ENCODE results near the gene GLDN.

Gene GLDN

DNA sequence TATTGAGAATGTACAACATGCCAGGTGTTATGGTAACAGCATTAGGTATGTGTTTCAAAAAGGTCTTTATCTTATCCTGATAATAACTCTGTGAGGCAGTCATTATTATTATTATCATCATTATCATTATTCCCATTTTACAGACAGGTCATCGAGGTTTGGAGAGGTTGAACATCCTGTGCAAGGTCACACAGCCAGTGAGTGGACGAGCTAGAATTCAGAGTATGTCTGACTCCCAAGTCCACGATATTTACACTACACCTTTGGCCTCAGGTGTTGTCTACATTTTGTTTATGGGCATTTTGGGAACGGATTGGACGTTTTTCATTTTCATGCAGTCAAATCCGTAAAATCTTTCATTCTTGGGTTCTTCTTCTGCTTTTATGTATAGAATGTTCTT, 24.0 kb downstream of the GLDN start:
- TF ChIP-seq FOXM1 (IDR thresholded peaks at IDR 0.05; ENCODE audit: borderline replicate concordance, low read depth) (no peak), TAF1 (IDR thresholded peaks at IDR 0.05; ENCODE audit: low read depth) (no peak), RAD21 (IDR thresholded peaks at IDR 0.05; ENCODE audit: low read depth) (no peak), TEAD4 (IDR thresholded peaks at IDR 0.05) (no peak), REST (IDR thresholded peaks at IDR 0.05; ENCODE audit: low read depth) (no peak), ZBTB7A (IDR thresholded peaks at IDR 0.05; ENCODE audit: low read depth) (no peak), CEBPB (IDR thresholded peaks at IDR 0.05) (no peak), EP300 (IDR thresholded peaks at IDR 0.05; ENCODE audit: borderline replicate concordance) (no peak), EGR1 (IDR thresholded peaks at IDR 0.05) (no peak), YY1 (IDR thresholded peaks at IDR 0.05; ENCODE audit: low read depth) (no peak), NFIC (IDR thresholded peaks at IDR 0.05) (no peak)
- TF ChIP-seq, protein P1, sequence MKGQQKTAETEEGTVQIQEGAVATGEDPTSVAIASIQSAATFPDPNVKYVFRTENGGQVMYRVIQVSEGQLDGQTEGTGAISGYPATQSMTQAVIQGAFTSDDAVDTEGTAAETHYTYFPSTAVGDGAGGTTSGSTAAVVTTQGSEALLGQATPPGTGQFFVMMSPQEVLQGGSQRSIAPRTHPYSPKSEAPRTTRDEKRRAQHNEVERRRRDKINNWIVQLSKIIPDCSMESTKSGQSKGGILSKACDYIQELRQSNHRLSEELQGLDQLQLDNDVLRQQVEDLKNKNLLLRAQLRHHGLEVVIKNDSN (IDR thresholded peaks at IDR 0.05): no peak

GRCh38 chr15:51366071-51366470, 24.6 kb downstream of the GLDN start:
- no peak for TF ChIP-seq FOXM1 (IDR thresholded peaks at IDR 0.05; ENCODE audit: borderline replicate concordance, low read depth)
- no peak for TF ChIP-seq EP300 (IDR thresholded peaks at IDR 0.05; ENCODE audit: borderline replicate concordance)

DNA sequence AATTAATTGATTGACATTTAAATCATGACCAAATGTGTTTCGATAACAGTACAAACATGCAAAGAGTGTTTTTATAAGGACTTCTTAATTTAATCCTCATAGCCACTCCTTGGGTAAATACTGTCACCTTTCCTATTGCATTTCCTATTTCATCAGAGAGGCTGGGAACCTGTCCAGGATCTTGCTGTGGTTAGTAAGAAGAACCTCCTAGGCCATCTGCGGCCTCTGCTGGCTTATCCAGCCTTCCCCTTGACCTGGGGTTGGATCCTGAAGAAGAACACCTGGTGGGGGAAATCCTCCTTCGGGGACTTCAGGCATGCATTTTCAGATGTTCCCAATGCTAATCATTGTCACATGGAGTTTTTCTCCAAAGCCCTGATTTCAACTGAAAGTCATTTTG, 25.5 kb downstream of the GLDN start:
- TF ChIP-seq TCF12 (IDR thresholded peaks at IDR 0.05; ENCODE audit: low read depth): no peak
- TF ChIP-seq EGR1 (IDR thresholded peaks at IDR 0.05): no peak
- TF ChIP-seq REST (IDR thresholded peaks at IDR 0.05; ENCODE audit: low read depth): no peak
- TF ChIP-seq CREB1 (IDR thresholded peaks at IDR 0.05; ENCODE audit: low read depth): no peak
- TF ChIP-seq YY1 (IDR thresholded peaks at IDR 0.05; ENCODE audit: low read depth): no peak
- no peak for TF ChIP-seq TEAD4 (IDR thresholded peaks at IDR 0.05)
- TF ChIP-seq CEBPB (IDR thresholded peaks at IDR 0.05): no peak
- TF ChIP-seq EP300 (IDR thresholded peaks at IDR 0.05; ENCODE audit: borderline replicate concordance): no peak
- TF ChIP-seq RAD21 (IDR thresholded peaks at IDR 0.05; ENCODE audit: low read depth): no peak

DNA sequence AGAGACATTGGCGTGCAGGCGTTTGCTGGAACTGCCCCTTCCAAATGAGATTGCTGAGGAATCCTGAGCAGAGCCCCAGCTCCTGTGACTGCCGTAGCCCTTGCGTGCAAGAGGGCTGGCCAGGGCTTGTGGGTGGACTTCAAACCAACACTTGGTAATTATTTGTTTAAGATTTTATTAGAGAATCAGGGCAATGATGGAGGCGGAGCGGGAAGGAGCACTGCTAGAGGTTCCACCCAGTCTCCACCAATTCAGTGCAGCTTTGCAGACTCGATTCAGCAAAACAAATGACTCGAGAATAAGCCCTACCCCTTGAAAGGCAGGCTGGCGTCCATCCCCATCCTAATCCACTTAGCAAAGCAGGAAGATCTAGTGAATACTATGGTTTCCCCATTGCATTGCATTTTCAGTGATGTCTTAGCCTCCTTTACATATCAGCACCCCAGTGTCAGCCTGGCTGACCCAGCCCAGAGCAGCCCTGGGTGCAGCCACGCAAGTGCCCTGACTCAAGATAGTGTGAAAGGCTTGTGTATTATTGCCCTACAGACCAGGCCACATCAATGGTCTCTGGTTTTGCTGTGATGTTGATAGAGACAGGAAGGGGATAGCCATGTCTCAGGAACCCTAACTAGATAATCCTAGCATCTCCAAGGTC, 26.0 kb downstream of the GLDN start:
- no peak for TF ChIP-seq CEBPB (IDR thresholded peaks at IDR 0.05)
- no peak for TF ChIP-seq REST (IDR thresholded peaks at IDR 0.05; ENCODE audit: low read depth)
- TF ChIP-seq TCF12 (IDR thresholded peaks at IDR 0.05; ENCODE audit: low read depth): no peak
- TF ChIP-seq TEAD4 (IDR thresholded peaks at IDR 0.05): no peak
- TF ChIP-seq EGR1 (IDR thresholded peaks at IDR 0.05): no peak
- TF ChIP-seq, protein P2, sequence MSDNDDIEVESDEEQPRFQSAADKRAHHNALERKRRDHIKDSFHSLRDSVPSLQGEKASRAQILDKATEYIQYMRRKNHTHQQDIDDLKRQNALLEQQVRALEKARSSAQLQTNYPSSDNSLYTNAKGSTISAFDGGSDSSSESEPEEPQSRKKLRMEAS (IDR thresholded peaks at IDR 0.05): no peak
- TF ChIP-seq EP300 (IDR thresholded peaks at IDR 0.05; ENCODE audit: borderline replicate concordance): no peak
- no peak for TF ChIP-seq FOXM1 (IDR thresholded peaks at IDR 0.05; ENCODE audit: borderline replicate concordance, low read depth)
- TF ChIP-seq ZBTB7A (IDR thresholded peaks at IDR 0.05; ENCODE audit: low read depth): no peak
- no peak for TF ChIP-seq RAD21 (IDR thresholded peaks at IDR 0.05; ENCODE audit: low read depth)
- no peak for TF ChIP-seq NFIC (IDR thresholded peaks at IDR 0.05)
- no peak for TF ChIP-seq CREB1 (IDR thresholded peaks at IDR 0.05; ENCODE audit: low read depth)
- TF ChIP-seq, protein P1 (IDR thresholded peaks at IDR 0.05): no peak
- no peak for TF ChIP-seq YY1 (IDR thresholded peaks at IDR 0.05; ENCODE audit: low read depth)

DNA sequence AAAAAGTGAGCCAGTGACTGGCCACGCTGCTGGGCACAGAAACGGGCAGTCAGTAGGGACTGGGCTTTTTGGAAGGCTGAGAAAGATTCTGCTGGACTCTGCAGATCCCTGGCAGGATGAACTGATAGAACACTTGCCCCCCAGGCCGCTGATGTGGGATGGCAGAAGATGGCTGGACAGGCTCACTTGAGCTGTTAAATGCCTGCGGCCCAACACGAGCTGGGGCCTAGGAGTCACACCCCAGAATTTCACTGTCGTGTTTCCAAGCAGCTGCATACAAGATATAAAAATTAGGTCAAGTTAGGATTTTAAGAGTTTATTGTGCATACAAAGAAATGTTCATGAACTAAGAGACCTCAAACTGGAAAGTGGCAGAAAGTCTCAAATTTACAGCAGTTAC, 26.9 kb downstream of the GLDN start:
- TF ChIP-seq CREB1 (IDR thresholded peaks at IDR 0.05; ENCODE audit: low read depth): no peak
- no peak for TF ChIP-seq NFIC (IDR thresholded peaks at IDR 0.05)
- TF ChIP-seq, protein P1 (IDR thresholded peaks at IDR 0.05): no peak
- TF ChIP-seq, protein P2 (IDR thresholded peaks at IDR 0.05): no peak
- TF ChIP-seq TEAD4 (IDR thresholded peaks at IDR 0.05): no peak
- no peak for TF ChIP-seq RAD21 (IDR thresholded peaks at IDR 0.05; ENCODE audit: low read depth)
- no peak for TF ChIP-seq ZBTB7A (IDR thresholded peaks at IDR 0.05; ENCODE audit: low read depth)
- no peak for TF ChIP-seq CEBPB (IDR thresholded peaks at IDR 0.05)
- no peak for TF ChIP-seq REST (IDR thresholded peaks at IDR 0.05; ENCODE audit: low read depth)

All from Ishikawa (cell line).